D721Med (cell line): ENCODE data around the gene PIEZO1.

Experiments used
- DNase-seq: peaks from one replicate; pipeline ENCODE4 v3.0.0; 2011; ENCODE audit warnings: low spot score; ENCODE audit not compliant: insufficient read length
- FAIRE-seq: peaks from 2 replicates; lab custom pipeline; 2011; peaks lifted over from hg19 to GRCh38; lab: Jason Lieb, UNC
- TF ChIP-seq, protein P1 (sequence below): IDR thresholded peaks from 2 replicates; pipeline ENCODE4 v1.5.1; 2012; ENCODE audit warnings: mild to moderate bottlenecking, control low read depth; ENCODE audit not compliant: insufficient read depth; ENCODE audit errors: missing control alignments

The PIEZO1 gene

DNA sequence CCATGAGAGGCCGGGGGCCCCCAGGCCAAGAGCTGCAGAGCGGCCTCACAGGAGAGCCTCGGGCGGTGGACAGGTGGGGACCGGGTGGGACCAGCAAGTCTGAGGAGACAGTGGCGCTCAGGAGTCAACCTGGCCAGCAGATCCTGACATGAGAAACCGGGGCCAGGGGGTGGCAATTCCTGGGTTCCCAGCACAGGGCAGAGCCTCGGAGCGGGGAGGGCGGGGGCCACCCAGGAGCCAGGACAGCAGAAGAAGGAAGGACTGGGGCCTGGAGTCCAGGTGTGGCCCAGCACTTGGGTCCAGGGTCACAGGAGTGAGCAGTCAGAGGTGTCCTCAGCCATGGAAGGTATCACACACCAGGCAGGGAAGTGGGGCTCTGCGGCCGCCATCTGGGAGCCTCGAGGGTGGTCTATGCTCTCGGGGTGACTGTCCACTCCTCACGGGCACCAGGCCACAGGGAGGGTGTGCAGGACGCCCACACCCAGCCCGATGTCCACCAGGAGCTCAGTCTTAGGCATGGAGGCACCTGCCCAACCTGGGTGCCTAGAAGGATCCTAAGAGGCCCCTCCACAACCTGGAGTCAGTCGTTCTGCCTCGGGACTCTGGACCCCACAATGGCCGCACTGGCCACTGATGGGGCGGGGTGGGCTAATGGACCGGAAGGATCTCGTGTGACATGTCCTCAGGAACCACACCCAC lies 29.1 kb downstream of the PIEZO1 start:
- DNase-seq: no peak
- no peak for FAIRE-seq
- TF ChIP-seq, protein P1, sequence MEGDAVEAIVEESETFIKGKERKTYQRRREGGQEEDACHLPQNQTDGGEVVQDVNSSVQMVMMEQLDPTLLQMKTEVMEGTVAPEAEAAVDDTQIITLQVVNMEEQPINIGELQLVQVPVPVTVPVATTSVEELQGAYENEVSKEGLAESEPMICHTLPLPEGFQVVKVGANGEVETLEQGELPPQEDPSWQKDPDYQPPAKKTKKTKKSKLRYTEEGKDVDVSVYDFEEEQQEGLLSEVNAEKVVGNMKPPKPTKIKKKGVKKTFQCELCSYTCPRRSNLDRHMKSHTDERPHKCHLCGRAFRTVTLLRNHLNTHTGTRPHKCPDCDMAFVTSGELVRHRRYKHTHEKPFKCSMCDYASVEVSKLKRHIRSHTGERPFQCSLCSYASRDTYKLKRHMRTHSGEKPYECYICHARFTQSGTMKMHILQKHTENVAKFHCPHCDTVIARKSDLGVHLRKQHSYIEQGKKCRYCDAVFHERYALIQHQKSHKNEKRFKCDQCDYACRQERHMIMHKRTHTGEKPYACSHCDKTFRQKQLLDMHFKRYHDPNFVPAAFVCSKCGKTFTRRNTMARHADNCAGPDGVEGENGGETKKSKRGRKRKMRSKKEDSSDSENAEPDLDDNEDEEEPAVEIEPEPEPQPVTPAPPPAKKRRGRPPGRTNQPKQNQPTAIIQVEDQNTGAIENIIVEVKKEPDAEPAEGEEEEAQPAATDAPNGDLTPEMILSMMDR: no peak

DNA sequence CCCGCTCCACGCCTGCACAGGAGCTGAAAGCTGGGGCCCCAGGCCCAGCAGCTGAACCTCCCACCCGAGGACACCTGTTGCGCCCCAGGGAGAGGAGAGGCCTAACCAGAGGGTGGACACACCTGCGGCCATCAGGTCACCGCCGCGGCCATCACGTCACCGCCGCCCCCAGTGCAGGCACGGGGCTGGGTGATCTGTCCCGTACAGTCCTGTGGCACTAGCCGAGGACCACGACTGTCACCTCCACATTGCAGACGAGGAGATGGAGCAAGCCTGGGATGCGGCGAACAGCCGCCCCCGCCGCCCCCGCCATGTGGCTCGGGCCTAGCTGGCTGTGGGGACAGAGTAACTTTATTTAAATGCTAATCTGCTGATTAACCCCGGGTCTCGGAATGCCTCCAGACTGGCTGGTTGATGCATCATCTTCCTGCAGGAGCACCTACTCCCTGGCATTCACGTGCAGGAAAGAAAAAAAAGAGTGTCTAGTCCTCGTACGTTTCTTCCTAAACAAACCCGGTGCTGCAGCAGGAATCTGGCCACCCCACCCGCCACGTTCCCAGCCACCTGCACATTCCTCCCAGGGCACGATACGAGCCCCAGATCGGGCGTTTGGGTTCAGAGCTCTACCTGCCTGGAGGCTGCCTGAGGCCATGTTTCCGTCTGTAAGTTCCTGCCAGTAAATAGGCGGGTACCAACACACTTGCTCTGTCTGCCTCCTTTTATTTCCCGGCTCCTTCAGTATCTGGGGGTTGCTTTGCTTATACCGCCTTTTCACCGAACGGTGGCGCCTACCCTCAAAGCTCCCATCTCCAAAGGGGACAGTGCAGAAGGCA lies 29.9 kb downstream of the PIEZO1 start:
- TF ChIP-seq, protein P1: no peak
- FAIRE-seq: no peak
- DNase-seq: no peak

DNA sequence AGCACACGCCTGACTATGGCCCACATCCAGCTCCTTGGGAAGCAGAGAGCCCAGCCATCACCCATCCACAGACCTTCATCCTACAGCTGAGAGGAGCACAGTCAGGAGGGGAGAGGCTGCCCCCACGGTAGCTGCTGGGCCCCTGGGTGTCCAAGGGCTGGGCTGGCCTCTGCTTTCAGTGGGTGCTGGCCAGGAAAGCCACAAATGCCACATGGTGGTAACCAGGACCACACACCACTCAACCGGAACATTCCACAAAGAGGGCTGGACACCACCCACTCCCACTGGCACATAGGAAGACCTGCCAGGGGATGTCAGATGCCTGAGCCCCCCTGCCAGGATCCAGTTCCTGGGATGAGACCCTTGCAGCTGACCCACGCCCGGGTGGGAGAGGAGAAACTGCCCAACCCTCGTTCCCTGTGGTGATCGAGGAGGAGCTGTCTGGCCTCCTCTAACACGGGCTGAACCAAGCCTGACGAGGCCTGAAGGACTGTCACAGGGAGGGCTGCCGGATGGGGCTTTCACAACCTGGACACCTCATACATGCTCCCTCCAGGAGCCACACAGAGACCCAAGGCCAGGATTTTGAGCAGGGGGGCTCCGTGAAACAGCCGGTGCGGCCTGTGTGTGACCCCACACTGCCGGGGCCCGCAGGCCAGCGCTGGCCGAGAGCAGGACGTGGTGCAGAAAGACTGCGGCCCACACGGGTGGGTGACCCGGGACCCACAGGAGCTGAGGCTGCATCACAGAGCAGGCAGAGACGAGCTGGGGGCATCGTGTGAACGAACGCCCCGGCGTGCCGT lies 30.7 kb downstream of the PIEZO1 start:
- DNase-seq: no peak
- TF ChIP-seq, protein P1: no peak
- FAIRE-seq: no peak

DNA sequence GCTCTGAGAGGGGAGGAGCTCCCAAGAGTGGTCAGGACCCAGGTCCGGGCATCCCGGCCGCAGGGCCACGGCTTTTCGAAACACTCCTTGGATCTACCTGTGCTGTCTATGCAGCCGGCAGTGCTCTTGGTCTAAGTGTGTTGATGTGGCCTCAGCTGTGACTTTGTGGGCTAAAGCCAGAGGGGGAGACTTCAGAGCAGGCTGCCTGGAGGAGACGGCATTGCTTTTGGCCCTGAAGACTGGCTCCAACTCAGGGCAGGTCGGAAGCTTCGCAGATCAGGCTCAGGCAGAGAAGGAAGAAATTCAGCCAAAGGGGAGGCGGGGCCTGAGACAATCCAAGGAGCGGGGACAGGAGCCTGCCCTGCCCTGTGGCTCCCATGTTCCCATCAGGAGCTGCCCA lies 31.4 kb downstream of the PIEZO1 start:
- FAIRE-seq (no peak), DNase-seq (no peak)
- TF ChIP-seq, protein P1: no peak

DNA sequence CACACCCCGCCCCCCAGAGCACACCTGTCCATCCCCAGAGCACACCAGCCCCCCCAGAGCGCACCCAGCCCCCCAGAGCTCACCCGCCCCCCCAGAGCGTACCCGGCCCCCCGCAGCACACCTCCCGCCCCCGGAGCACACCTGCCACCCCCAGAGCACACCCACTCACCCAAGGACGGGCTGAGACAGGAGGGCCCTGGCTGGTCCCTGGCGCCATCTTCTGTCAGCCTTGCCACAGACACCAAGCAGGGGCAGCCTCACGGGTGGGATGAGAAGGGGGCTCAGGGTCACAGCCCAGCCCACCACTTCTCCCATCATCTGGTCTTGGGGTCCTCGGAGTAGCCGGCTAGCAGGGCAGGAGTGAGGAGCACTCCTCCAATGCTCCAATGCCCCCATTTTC lies 31.8 kb downstream of the PIEZO1 start:
- TF ChIP-seq, protein P1: no peak
- DNase-seq (no peak), FAIRE-seq (no peak)

DNA sequence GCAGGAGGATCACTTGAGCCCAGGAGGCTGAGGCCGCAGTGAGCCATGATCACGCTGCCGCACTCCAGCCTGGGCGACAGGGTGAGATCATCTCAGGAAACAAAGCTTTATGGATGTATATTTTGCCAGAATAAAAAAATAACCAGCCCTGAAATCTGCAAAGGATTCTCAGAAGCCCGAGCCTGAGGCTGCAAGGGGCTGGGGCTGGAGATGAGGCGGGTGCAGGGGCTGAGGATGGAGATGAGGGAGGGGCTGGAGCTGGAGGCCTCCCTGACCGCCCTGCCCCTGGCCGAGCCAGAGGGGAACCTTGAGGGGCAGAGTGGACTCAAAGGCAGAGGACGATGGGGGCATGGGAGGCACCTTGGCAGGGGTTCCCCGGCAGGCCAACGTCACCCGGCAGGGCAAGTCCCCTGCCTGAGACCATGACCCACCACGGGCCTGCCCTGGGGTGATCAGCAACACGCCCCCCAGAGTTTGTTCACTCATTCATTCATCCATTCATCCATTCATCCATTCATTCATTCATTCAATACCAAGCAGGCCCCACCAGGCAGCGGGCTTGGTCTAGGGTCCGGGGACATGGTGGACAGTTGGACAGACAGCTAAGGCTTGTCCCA lies 32.5 kb downstream of the PIEZO1 start:
- FAIRE-seq (no peak), DNase-seq (no peak)
- TF ChIP-seq, protein P1: no peak
